Fibroblast of lung (primary cell): ENCODE results near the gene TYRP1.

Experiments
- CTCF ChIP-seq, 2 donors: IDR thresholded peaks in 1 of 2; conservative IDR thresholded peaks in 1 of 2; 1 replicate in 1 of 2; 2 replicates in 1 of 2; pipeline ENCODE4 v1.5.1; 2011 to 2012; ENCODE audit warnings: low read length in 2 of 2, control low read depth in 1 of 2, inconsistent platforms in 1 of 2, low read depth in 1 of 2, mild to moderate bottlenecking in 1 of 2
- EZH2 ChIP-seq: IDR thresholded peaks from 2 replicates; pipeline ENCODE4 v1.5.1; 2012; ENCODE audit warnings: low read length, control low read depth, mild to moderate bottlenecking; ENCODE audit errors: missing control alignments

GRCh38 chr9:12701126-12701525 lies 7.9 kb downstream of the TYRP1 start:
- TF ChIP-seq CTCF (conservative IDR thresholded peaks at IDR 0.05 in 1 of 2, IDR thresholded peaks at IDR 0.05 in 1 of 2; ENCODE audit: low read depth in 1 of 2, low read length in 2 of 2) (no peak), EZH2 (no peak)
